NCI-H345 treated with DMSO at 0.1 percent for 48 hours (cell line): Measurements from ENCODE around the gene MFSD11.
"Not testable (repeated sequence)": the region's sequence is repeated elsewhere in the genome, so short reads cannot be mapped to it uniquely, and the experiment has no call there.

Source experiments
- DNase-seq: peaks from one replicate; lab custom pipeline; 2025; ENCODE audit not compliant: unreplicated experiment; lab: John Stamatoyannopoulos, UW

Gene MFSD11

GRCh38 chr17:76707985-76708807, 29.7 kb upstream of the MFSD11 start:
- no peak for DNase-seq

DNA sequence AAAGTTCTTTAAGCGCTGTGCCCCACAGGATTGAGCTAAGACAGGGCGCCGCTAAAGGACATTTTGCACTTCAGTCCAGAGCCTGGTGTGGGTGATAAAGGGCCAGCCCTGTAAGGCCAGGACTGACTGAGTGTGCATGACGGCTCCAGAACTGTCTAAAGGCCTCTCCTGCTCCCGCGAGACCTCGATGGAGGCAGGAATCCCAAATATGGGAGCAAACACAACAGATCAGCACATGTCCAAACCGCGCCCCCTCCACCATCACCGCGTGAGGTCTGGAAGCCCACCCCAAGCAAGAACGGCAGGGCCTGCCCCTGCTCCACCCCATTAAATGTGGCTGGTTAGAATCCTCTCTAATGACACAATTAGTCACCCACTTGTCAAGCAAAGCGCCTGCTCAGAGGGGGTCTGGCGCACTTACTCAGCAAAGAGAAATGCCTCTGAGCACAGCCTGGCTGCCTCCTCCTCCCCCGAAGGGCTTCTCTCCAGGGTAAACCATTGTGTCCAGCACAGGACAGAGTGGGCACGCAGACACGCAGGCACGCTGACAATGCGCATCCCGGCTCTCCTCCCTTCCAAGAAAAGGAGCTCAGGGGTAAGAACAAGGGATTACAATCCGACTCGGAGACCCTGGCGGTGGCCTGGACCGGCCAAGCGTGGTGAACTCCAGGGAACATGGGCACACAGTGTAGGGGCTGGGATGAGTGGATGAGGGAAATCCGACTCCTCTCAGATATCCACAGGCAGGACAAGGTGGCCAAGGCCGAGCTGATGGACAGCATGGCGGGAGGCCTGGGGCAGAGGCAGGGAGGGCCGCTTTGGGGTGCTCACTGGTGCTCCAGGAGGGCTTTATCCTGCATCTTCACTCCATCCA, 28.6 kb upstream of the MFSD11 start:
- DNase-seq, result no peak

DNA sequence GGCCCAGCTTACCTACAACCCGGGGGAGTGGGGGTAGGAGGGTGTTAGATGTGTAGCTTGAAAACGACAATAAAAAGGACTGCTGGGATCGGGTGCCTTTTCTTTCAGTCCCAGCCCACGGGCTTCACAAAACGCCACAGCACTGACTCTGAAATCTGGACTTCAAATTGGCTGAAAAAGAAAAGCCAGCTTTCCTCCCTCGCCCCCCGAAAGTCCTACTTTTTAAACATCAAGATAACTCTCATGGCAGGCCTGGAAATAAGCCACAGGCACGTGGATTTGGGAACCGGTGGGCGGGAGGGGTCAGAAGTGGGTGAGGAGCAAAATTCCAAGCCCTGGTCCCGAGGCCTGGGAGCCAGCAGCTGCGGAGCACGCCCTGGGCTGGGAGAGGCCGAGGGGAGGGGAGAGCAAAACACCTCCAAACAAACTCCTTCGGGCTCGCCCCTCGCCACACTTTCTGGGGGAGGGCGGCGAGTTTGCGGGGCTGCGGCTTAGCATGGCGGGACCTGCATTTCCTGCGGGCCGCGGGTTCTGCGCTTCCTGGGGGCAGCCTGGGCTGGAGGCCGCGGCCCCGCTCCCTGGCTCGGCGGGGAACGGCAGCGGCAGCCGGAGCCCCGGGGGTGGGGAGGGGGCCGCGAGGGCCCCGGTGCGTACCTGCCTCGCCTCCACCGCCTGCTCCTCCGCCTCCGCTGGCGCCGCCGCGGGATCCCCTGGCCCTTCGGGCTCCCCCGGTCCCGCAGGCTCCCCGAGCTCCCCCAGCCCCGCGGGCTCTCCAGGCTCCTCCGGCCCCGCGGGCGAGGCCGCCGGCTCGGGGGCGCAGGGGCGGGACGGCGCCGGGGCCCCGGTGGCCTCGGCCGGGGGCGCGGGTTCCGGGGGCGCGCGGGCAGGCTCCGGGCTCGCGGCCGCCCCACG, 27.7 kb upstream of the MFSD11 start:
- DNase-seq, result not testable (repeated sequence)

DNA sequence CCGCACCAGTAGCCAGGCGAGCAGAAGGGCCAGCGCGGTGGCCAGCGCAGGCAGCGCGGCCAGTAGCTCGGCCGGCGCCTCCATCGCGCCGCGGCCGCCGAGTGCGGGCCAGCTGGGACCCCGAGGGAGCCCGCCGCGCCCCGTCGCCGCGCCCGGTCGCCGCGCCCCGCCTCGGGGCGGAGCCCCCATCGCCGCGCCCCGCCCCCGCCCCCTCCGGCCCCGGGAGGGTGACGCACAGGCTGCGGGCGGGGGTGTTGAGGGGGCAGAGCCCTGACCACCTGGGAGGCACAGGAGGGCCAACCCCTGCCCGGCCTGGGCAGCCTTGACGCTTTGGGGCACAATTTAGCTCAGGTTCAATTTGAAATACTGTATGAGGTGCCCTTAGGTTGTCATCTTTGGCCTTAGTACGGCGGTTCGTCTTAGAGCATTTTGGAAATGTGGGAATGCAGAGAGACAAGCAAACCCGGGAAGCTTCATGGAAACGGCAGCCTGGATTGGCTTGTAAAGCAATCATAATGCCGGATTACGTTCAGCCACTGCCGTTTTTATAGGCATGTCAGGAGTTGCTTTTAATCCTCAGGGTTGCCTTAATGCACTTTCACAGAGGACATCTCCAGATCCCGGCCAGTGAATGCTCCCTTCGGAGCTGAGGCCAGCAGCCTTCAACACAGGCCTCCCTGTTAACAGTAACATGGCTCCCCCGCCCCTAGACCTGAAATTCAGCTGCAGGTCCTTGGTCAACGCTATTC, 26.9 kb upstream of the MFSD11 start, which contains the start of gene MXRA7:
MXRA7 (minus strand) TSS at position 103 of the 749 bp plus-strand sequence; CDS start at position 84, 19 bp downstream.
- DNase-seq, result no peak

- not testable (repeated sequence) for DNase-seq
Observed at GRCh38 chr17:76712321-76712720, 25.6 kb upstream of the MFSD11 start.

GRCh38 chr17:76713765-76714164, 24.2 kb upstream of the MFSD11 start:
- DNase-seq, result no peak

DNA sequence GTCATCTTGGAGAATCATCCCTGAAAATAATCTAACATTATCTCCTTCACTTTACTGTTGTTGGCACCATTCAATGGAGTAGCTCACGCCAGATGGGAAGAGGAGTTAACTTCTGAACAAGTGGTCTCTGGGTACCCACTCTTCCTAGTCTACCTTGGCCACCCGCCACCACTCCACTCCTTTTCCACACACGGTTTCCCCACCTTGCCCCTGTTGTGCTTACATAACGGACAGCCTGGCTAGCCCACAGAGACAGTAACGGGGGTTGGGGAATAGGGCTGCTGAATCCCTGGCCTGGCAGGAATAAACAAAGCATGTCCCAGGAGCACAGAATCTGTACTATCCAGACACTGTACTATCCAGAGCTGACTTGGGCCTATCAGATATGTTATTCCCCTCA, 23.6 kb upstream of the MFSD11 start:
- no peak for DNase-seq

DNA sequence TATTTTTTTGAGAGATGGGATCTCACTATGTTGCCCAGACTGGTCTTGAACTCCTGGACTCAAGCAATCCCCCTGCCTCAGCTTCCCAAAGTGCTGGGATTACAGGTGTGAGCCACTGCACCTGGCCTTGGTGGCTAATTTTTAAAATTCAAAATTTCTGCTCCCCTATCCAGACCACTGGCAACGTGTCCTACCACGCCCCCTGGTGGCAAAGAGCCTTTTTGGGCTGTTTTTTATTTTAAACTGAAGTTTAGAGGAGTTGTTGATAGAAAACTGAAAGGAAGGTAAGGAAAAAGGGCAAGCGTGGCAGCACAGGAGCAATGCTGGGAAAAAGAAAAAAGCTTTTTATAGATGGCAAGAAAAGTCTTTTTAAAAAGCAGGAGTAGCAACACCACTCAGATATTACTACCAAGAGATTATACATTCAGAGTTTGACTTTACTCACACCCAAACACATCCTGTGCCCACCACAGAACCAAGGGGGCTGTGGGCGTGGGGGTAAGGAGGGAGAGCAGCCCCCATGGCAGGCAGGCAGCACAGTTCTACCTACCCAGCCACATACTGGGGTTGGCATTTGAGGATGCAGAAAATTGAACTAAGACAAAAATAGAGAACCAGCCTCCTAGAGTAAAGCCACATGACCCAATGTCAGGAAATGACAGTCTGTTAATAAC, 23.0 kb upstream of the MFSD11 start:
- no peak for DNase-seq

DNA sequence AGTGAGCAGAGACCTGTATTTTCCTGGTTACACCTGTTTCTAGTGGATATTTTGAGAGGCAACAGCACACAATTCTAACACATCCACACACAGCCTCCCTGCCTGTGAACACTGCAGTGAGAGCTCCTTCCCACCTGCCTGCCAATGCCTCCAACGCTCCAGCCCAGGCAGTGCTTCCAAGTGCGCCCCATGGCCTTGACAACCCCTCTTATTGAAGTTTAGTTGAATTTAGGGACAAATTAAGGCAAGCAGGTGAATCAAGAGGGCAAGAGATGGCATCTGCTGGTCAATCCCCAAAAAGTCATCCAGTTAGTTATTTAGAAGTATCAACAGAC, 22.5 kb upstream of the MFSD11 start:
- DNase-seq, result no peak

GRCh38 chr17:76716146-76716838, 21.6 kb upstream of the MFSD11 start:
- no peak for DNase-seq

DNA sequence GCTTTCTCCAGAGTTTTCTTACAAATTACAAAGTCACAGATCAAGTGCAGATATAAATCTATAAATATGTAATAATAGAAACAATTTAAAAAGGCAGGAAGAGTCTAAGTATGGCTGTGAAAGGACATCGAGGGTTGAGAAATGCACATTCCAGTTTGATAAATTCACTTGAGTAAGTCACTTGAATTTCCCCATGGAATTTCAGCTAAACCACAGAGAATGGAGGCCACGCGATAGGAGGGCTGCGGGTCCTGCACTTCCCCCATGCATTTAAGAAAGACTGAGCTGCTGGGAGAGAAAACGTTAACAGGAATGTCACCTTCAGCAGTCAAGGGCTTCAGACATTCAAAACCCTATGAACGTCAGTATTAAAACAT, 21.1 kb upstream of the MFSD11 start:
- DNase-seq, result no peak

GRCh38 chr17:76718516-76718915, 19.4 kb upstream of the MFSD11 start:
- no peak for DNase-seq

DNA sequence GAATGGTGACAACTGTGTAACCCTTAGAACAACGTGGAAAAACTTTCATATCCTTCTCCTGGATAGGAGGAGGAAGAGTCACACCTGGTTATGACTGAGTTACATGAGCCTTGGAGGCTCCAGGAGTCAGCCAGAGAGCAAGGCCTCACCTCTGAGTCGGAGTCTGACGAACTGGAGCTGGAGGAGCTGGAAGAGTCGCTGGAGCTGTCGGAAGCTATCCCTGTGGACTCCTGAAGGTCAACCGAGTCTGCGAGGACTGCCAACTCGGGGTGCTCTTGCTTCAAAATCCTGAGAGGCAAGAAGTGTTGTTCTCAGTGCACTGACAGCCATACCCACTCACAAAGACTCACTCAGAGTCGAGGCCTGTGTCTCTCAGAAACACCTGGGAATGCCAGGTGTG, 17.7 kb upstream of the MFSD11 start:
- DNase-seq, result no peak

- no peak for DNase-seq
Observed at GRCh38 chr17:76720941-76721340, 17.0 kb upstream of the MFSD11 start.

DNA sequence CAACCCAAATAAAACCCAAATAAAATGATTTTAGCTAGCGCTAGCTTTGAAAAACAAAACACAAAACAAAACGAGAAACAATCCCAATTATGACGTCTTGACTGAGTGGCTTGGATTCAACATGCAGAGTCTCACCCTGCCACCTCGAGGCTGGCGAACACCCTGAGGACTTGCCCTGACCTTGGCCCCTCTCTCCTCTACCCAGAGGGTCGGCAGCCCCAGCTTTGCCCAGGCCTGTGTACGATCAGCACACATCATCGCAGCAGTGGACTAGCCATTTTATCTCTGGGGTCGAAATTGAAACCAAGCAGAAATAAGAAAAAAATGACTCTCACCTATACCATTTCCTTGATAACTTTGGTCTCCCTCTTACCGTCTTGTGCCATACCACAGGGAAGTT, 16.5 kb upstream of the MFSD11 start:
- no peak for DNase-seq

- DNase-seq, result no peak
Observed at GRCh38 chr17:76722279-76722678, 15.6 kb upstream of the MFSD11 start.

- DNase-seq, result not testable (repeated sequence)
Observed at GRCh38 chr17:76722977-76723376, 14.9 kb upstream of the MFSD11 start.

GRCh38 chr17:76723812-76724211, 14.1 kb upstream of the MFSD11 start:
- DNase-seq, result no peak

DNA sequence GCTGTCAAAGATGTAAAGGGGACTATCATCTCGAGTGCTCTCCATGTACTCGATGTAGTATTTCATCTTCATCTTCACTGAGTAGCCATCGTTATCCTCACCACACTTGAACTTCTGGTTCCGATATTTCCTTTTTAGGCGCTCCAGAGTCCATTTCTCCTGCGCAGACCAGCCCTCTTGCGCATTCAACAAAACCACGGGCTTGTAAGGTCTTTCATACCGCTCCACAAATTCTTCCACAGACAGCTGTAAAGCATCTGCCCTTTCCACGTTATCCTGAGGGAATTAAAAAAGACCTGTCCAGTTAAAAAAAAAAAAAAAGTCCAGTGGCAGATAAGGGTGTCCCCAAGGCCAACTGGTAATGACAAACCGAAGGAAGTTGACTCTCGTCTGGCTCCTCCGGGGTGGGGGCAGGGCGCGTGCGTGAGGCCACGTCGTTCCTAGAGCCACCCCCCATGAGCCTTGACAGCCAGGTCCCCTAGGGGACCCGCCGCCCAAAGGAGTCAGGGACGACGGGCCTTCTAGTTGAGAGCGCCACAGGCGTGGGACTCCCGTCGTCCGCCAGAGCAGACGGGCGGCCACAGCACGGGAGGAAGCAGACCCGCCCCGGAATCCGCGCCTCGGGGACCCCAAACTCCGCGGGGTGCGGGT, 12.2 kb upstream of the MFSD11 start:
- no peak for DNase-seq
